Kidney epithelial cell (primary cell): ENCODE data around the gene MAPK10. TPM values are rescaled to one million over a fixed set of nuclear protein-coding genes. Genes with fewer than 3 reads are reported as not detected.

ENCODE experiments used
- DNase-seq: peaks from one replicate; pipeline ENCODE4 v3.0.0-alpha.2; 2010; ENCODE audit warnings: low read depth
- H3K27me3 ChIP-seq: 2 replicates; pipeline ENCODE4 v1.6.0; 2011; ENCODE audit warnings: low read length; ENCODE audit not compliant: control insufficient read depth, insufficient read depth
- H3K36me3 ChIP-seq: 2 replicates; pipeline ENCODE4 v1.5.1; 2011; ENCODE audit warnings: low read length; ENCODE audit not compliant: control insufficient read depth, insufficient read depth
- H3K4me3 ChIP-seq: 2 replicates; pipeline ENCODE4 v1.5.1; 2011; ENCODE audit warnings: low read depth, mild to moderate bottlenecking, control low read depth, low read length
- CTCF ChIP-seq: IDR thresholded peaks from 2 replicates; pipeline ENCODE4 v1.5.1; 2011; ENCODE audit warnings: mild to moderate bottlenecking, moderate library complexity, low read length, control low read depth, inconsistent platforms; ENCODE audit not compliant: insufficient read depth, poor library complexity, severe bottlenecking
- total RNA-seq: library from RNA; depleted of rRNA; stranded (reverse); fragments of >200 nt; gene quantifications from 2 replicates; pipeline ENCODE4 v1.2.3, GENCODE V29; 2015

MAPK10 gene
- total RNA-seq, 1 donor from 2014 or later, result 2.7 TPM

GRCh38 chr4:86015412-86016350 lies 344.2 kb downstream of the MAPK10 start:
- DNase-seq, result no peak
- Histone ChIP-seq H3K4me3 (no peak overlapping the region), H3K36me3 (no peaks in the 10 kb centered on the region), H3K27me3 (no peaks in the 10 kb centered on the region)
- TF ChIP-seq CTCF, result no peak

GRCh38 chr4:86014599-86014998 lies 345.3 kb downstream of the MAPK10 start:
- Histone ChIP-seq H3K27me3 (no peaks in the 10 kb centered on the region), H3K36me3 (no peaks in the 10 kb centered on the region), H3K4me3 (no peak overlapping the region)
- TF ChIP-seq CTCF, result no peak
- no peak for DNase-seq

GRCh38 chr4:86013621-86014020 lies 346.2 kb downstream of the MAPK10 start:
- no peaks in the 10 kb centered on the region for H3K27me3 ChIP-seq
- no peaks in the 10 kb centered on the region for H3K36me3 ChIP-seq
- H3K4me3 ChIP-seq, result no peak overlapping the region
- no peak for TF ChIP-seq CTCF
- no peak for DNase-seq

GRCh38 chr4:86011117-86011516 lies 348.7 kb downstream of the MAPK10 start:
- Histone ChIP-seq H3K36me3 (no peaks in the 10 kb centered on the region), H3K27me3 (no peaks in the 10 kb centered on the region), H3K4me3 (no peak overlapping the region)
- DNase-seq, result no peak
- no peak for TF ChIP-seq CTCF

GRCh38 chr4:86007042-86007441 lies 352.8 kb downstream of the MAPK10 start:
- no peak for DNase-seq
- TF ChIP-seq CTCF, result no peak
- H3K27me3 ChIP-seq, result no peaks in the 10 kb centered on the region
- H3K36me3 ChIP-seq, result no peaks in the 10 kb centered on the region
- no peak overlapping the region for H3K4me3 ChIP-seq
